Jurkat, Clone E6-1 (cell line): Measurements from ENCODE around the gene SND1.

Experiments
- DNase-seq: peaks from one replicate; pipeline ENCODE4 v3.0.0-alpha.2; 2011; ENCODE audit warnings: low read depth, low spot score
- H3K4me3 ChIP-seq: 2 replicates; pipeline ENCODE4 v1.5.1; 2011; ENCODE audit warnings: mild to moderate bottlenecking, low read length, control low read depth, moderate library complexity

Gene SND1

DNA sequence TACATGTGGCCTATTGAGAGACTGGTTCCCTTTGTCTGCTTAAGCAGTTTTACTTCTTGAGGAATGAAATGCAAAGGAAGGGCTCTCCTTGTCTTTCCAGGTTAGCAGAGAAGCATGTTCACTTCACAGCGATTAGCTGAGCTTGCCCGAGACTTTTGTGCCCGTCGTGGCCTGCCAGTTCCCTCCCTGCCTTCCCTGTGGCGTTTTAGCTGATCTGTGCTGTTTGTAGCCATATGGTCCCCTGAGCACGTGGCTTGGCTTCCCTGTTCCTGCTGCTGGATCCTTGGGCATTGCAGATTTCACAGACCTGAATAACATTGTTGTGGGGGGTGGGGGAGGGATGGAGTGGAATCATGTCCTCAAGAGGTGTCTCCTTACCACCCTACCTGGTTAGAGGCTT is 61.8 kb downstream of the SND1 start:
- H3K4me3 ChIP-seq: no peak overlapping the region
- DNase-seq: no peak

DNA sequence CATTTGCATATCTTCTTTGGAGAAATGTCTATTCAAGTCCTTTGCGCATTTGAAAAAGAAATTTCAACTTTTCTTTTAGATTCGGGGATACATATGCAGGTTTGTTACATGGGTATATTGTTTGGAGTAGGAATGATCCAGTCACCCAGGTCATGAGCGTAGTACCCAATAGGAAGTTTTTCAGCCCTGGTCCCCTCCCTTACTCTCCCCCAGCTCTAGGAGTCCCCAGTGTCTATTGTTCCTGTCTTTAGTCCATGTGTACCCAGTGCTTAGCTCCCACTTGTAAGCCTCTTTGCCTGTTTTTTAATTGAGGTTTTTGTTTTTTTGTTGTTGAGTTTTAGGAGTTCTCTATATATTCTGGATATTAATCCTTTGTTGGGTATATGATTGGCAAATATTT is 63.3 kb downstream of the SND1 start:
- DNase-seq: no peak
- H3K4me3 ChIP-seq: no peak overlapping the region

DNA sequence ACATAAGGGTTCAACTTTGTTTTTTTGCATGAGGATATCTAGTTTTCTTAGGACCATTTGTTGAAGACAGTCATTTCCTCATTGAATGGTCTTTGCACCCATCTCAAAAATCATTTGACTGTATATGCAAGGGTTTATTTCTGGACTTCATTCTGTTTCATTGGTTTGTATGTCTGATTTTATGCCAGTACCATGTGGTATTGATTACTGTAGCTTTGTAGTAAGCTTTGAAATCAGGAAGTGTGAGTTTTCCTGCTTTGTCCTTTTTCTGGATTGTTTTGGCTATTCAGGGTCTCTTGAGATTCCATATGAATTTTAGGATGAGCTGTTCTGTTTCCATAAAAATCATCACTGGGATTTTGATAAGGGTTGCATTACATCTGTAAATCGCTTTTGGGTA is 63.9 kb downstream of the SND1 start:
- no peak for DNase-seq
- H3K4me3 ChIP-seq: no peak overlapping the region

DNA sequence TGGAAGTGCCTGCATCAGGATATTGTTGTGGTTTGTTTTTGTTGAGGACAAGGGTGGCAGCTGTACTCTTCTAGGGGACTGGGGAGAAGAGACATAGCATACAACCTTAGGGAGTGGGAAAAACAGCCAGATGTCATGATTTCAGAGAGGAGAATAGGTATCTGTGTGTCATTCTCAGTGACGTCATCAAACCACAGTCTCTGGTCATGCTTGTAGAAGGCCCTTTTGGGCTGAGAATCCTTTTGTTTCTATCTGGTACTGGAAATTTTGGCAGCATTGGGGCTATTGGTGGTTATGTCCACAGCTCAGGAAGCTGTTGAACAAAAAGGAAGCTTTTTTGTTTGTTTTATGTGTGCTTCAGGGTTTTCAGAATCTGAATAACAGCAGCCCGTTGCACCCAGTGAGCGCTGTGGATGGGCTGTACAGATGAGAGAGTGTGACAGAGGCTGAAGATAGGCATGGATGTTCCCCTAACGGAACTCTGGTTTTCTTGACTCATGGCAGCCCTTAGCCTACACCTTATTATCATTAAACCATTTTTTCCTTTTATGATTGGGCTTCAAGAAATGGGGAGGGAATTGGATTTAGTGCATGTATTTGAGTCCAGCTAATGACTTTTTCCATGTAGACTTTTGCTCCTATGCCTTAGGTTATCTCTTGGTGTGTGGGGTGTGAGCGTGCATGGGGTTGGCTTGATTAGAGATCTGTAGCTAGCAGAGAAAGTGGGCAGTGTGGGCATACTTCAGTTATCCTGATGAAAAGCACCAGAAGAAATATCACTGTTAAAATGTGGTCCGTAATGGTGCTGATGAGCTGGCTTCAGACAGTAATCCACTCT is 65.7 kb downstream of the SND1 start:
- DNase-seq: no peak
- H3K4me3 ChIP-seq: no peak overlapping the region

DNA sequence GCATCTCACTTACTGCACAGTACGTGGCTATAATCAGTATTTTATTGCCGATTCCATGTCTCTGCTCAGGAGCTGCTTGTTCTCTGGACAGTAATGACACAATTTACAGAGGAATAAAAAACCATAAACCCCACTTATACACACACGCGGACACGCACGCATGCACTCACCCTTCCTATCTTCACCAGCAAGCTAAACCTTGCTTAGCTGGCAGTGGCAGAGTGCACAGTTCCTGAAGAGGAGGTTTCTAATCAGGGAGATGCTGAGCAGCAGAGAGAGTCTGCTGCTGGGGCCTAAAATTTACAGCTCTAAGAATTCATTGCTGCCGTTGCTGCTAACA is 66.3 kb downstream of the SND1 start:
- no peak for DNase-seq
- no peak overlapping the region for H3K4me3 ChIP-seq

DNA sequence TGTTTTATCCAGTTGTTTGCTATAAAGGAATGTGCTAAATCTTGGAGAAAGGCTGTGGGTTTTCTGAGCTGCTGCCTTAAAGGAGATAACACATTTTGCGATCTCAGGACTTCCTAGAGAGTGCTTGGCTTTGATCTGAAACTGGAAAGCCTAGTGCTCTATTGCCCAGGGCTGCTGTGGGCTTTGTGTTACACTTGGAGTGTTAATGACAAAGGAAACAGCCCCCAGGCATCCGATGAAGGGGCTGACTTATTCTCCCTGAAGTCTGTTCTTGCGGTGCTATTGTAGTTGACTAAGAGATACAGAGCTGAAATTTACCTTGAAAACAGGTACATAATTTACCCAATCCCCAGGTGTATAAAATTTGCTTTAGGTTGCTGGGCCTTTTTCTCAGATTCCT is 74.5 kb downstream of the SND1 start:
- no peak overlapping the region for H3K4me3 ChIP-seq
- DNase-seq: no peak

DNA sequence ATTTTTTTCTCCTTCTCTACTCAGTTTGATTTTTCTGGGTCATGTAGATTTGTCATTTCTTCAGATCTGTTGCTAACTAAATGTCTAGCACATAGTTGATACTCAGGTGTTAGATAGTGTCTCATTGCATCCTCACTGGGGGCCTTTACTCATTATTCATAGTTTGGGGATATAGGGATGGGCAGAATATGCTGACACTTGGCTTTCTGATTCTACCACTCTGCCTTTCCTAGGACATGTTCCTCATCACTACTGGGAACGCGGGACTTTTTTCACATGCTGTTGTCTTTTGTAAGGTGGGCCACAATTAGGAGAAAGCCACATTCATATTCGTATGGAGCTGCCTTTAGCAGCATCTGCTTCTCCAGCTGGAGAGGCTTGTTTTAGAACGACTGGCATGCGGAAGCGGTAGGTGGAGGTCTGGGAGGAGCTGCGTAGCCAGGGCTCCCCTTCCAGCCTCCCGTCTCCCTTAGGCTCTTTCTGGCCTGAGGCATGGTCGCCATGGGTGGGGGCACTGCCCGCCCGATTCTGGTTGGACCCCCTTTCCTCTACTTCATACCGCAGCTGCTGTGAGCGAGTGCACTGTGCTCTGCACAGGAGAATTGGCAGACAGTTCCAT is 78.8 kb downstream of the SND1 start:
- DNase-seq: no peak
- no peak overlapping the region for H3K4me3 ChIP-seq

DNA sequence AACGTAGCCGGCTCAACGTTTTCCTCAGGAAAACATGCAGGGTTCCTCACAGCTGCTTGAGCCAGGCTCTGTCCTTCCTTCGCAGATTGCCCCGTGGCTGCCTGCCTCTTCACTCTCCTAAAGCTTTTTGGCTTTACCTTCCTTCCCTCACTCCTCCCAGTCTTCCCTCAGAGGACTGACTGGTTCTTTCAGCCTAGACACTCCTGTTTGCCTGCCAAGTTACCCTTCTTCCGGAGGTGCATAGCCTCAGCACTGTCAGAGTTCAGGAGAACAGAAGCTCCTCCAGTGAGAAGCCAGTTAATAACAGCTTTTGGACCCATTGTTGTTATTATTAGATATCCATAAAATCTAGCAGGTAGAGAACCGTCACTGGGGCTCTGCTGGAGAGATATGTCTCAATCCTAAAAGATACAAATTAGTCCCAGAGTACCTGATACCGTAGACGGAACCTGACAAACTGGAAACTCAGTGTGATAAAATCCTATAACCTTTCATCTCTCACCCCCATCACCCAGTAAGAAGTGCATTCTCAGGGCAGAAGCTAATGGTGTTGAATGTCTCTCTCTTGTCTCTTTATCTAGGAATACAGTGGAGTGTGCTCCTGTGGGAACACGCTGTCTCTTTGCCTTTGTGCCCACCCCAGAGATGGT is 79.6 kb downstream of the SND1 start:
- no peak for DNase-seq

DNA sequence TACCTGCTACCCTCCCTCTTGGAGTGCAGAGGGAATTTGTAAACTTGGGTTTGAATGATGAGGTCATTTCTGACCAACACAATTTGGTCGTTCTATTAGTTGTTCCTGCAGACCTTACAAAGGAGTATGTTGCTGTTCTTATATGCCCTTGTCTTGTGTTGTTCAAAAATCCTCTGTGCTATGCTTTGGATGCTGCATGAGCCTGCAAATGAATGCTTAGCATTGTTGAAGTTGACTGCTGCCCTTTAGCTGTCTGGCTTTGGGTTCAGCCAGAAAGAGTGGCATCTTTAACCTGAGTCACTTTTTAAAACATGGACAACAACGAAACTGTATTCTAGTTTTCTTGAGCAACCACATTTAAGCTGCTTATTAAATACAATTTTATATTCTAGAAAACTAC is 80.3 kb downstream of the SND1 start:
- no peak overlapping the region for H3K4me3 ChIP-seq

More for the DNA sequence above, 79.6 kb downstream of the SND1 start:
- H3K4me3 ChIP-seq: no peak overlapping the region

DNA sequence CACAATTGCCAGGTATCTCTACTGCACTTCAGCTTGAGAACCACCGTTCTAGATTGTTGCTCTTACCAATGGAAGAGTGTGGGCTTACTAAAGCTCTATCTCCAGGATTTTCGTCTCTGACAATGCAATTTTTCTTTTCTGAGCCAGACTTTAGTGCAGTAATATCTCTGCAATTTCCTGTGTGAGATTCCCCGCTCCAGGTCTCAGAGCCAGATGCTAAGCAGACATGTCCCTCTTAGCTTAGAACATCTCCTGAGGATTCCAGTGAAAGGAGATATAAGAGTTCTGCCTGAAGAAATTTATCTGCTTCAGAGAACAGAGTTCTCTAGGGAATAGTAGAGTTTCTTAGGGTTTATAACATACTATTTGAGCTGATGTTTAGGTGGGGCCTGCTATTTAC is 82.0 kb downstream of the SND1 start:
- no peak for DNase-seq
- H3K4me3 ChIP-seq: no peak overlapping the region

More for the DNA sequence above, 80.3 kb downstream of the SND1 start:
- DNase-seq: no peak

DNA sequence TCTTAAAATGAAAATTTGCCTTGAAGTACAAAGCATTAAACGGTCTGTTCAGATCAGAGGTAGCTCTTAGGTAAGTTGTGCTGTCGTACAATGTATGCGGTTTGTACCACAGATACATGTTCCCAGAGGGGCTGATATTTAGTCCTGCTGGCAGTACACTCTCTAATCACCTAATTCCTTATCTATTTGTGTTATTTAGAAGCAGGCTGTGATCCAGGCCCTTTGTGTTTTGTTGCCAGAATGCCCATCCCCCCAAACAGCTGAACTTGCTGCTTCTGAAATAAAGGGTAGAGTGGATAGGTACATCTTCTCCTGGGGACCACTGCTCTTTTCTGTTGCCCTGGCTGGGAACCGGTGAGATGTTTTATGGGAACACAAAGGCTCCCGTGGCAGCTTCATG is 84.5 kb downstream of the SND1 start:
- H3K4me3 ChIP-seq: no peak overlapping the region
- DNase-seq: no peak

DNA sequence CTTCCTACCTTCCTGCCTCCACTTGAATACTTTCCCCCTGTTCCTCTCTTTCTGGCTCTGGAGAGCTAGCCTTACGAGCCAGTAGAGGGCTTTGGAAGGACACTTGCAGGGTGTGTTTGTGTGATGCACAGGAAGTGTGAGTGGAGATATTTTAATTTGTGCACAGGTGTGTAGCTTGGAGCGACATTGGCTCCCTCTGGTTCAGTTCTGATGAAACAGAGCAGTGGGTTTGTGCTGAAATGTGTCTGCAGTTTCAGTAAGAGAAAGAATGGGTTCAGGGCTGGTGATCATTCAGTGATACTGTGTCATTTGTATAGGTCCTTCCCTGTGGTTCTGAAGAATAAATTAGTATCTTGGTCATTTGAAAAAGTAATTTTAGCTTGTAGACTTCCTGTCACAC is 86.9 kb downstream of the SND1 start:
- no peak for DNase-seq
- H3K4me3 ChIP-seq: no peak overlapping the region

DNA sequence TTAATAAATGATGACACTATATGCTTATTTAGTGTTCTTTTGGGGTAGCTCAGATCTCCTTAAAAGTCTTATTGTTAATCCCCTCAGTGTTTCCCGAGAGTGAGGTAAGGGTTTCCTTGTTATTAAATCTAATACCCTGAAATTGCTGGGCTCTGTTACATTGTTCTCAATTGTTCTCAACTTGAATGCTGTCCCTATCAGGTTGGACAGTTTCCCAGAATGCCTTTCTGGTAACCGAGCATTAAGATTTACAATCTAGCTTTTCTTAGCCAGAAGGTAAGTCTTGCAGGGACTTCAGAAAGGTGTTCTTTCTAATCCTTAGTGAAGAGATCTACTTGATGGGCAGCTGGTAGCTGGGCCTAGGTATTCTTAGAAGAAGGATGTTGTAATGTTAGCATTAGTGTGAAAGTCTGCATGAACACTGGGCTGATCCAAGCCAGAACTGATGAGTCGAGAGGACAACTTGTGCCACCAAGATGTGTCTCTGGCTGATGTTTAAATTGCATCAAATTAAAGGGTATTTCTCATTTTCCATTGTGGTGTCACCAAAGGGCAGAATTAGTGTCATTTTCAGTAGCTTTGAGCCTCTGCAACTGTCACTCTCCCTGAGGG is 89.9 kb downstream of the SND1 start:
- H3K4me3 ChIP-seq: no peak overlapping the region
- no peak for DNase-seq

DNA sequence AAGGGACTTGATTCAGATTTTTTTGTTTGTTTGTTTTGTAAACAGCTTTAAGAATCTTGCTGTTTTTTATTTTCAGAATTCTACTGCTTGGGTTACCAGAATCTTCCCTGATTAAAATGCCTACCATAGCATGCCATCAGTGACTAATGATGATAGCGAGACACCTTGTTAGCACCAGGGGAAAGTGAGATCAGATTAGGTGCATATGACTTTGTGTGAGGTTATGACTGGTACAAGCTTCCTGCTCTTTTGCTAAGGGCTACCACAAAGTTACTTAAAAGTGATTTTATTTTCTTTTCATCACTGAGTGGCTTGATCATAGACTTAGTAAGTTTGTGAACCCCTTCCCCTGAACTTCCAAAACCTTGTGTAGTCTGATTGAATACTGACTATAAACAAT is 93.5 kb downstream of the SND1 start:
- no peak overlapping the region for H3K4me3 ChIP-seq
- DNase-seq: peak; percentile 15

DNA sequence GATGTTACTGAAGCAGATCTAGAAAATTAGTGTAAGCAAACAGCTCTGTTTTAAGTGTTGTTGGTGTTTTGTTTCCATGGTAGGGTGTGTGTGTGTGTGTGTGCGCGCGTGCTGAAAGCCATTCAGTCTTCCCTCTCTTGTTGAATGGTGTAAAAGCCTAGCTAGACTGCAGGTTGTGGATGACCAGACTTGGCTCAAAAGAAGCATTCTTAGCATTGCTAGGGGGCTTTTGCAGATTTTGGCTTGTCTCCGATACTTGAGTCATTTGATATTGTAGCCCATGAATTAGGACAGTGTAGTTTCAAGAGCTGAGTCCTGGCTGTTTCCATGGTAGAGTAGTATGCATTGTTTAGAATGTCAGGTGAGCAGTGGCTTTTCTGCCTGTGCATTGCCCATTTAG is 99.1 kb downstream of the SND1 start:
- DNase-seq: no peak
- H3K4me3 ChIP-seq: no peak overlapping the region

DNA sequence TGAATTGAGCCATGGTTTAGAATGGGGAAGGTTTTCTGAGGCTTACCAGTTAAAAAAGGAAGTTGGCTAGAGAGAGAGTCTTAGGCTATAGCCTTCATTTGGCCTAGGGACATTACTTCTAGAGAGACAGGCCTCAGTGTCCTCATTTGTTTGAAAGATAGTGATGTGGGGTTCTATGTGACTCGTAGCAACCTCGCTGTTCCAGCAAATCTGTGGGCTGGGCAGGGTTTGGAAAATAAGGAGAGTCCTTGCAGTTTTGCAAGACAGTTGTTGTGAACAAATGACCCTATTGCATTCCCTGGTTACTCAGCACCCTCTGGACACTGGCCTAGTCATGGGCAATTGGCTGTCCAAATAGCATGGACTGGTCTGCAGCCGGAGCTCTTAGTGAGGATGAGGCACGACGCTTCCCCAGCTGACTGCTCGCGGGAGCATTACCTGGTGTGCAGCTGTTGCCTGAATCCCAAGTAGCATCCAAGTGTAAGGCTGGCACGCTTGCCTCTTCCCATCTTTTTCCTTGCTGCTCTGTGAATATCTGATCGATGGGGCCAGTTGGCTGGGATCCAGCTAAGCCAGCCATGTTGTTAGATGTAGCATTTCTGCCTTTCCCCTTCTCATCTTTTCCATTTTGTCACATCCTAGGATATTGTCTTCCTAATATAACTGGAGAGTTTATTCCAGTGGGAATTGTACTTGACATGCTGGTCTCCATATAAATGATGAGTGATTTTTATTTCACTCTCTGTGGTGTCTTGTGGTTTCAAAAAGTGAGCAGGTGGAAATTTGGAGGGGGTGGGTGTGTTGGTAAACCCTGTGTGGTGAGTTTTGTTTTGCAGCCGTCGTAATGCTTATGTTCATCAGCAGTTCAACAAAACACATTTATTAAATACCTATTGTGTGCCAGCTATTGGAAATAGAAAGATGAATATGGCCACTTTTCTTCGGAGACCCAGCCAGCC is 99.8 kb downstream of the SND1 start:
- H3K4me3 ChIP-seq: no peak overlapping the region
- DNase-seq: no peak

DNA sequence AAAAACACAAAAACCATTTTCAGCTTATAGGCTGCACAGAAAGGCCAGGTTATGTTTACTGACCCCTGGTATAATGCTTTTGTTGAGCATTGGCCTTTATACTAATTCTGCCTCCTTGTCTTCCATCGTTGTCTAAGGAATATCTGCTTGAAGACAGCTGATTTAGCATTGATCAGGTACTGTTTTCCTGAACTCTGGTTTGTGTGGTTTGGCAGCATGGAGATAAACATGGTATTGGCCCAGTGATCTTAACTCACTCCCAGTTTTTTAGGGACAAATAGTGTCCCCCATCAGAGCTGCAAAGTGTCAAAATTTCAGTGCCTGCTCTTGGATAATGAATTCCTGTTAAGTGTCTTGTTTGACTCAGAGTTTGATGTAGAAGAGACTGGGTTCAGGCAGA is 100.8 kb downstream of the SND1 start:
- DNase-seq: no peak
- no peak overlapping the region for H3K4me3 ChIP-seq

DNA sequence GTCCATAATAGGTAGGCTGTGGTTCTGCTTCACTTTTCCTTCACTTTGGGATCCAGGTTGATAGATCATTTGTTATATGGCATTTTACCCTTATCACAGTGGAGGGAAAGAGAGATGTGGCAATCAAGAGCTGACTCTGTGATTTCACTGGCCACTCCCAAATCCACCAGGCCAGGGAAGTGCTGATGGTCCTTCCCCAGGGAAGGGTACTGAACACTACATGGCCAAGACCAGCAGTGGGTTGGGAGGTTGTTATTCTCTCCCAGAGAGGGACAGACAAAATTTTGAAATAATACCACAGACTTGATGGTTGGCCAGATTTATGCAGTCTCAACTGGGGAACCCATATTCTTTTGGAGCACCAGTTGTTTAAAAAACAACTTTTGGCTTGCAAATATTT is 102.5 kb downstream of the SND1 start:
- no peak overlapping the region for H3K4me3 ChIP-seq
- no peak for DNase-seq

DNA sequence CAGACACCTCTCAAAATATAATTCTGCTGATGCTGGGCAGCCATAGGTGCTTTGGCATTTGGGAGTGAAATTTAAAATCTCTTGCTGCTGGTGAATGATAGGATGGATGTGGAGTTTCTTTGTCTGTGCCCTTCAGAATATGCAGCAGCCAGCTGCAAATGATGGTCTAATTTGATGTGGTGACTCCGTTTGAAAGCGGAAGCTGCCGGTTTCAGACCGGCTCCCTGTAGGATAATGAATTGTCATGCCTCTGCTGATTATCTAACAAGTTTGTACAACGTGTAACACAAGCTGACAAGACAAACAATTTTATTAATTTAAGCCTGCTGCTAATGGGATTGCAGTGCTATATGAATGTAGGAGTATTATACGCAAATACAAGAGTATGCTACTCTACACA is 103.5 kb downstream of the SND1 start:
- H3K4me3 ChIP-seq: no peak overlapping the region
- no peak for DNase-seq
